D721Med (cell line): ENCODE measurements around the gene PCSK2.

ENCODE experiments used
- DNase-seq: peaks from one replicate; pipeline ENCODE4 v3.0.0; 2011; ENCODE audit warnings: low spot score; ENCODE audit not compliant: insufficient read length
- FAIRE-seq: peaks from 2 replicates; lab custom pipeline; 2011; peaks lifted over from hg19 to GRCh38; lab: Jason Lieb, UNC
- CTCF ChIP-seq: IDR thresholded peaks from 2 replicates; pipeline ENCODE4 v1.5.1; 2012; ENCODE audit warnings: mild to moderate bottlenecking, control low read depth; ENCODE audit not compliant: insufficient read depth; ENCODE audit errors: missing control alignments

The PCSK2 gene

DNA sequence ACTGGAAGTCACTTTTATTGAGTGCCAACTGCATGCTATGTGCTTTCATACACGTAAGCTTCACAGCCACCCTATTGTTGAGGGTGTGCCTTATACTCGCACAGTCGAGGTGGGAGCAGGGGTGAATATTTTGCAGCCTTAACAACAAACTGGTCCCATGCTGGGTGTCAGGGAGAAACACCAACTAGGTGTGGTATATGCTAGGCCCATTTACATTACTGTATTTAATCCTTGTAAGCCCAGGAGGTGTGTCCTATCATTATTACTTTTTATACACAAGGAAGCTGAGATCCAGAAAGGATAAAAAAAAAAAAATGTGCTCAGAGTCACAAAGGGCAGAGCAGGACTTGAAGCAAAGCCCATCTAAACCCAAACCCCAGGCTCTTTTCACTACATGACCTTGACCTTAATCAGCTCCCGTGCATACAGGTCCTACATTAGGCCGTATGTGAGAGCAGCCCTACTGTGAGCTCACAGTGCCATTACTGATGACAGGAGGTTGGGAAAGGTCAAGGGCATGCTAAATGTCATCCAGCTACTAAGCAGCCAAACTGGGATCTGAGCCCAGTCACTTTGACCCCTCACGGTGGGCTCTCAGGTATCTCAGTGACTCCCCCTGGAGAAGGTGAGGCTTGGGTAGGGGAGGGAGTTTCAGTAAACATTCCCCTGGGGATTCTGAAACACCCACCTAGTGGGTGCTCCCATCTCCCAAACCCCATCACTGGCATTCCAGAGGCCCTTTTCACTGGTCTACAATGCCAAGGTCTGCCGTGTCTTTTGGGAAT, 242.6 kb downstream of the PCSK2 start:
- no peak for FAIRE-seq
- TF ChIP-seq CTCF = no peak
- DNase-seq = no peak

DNA sequence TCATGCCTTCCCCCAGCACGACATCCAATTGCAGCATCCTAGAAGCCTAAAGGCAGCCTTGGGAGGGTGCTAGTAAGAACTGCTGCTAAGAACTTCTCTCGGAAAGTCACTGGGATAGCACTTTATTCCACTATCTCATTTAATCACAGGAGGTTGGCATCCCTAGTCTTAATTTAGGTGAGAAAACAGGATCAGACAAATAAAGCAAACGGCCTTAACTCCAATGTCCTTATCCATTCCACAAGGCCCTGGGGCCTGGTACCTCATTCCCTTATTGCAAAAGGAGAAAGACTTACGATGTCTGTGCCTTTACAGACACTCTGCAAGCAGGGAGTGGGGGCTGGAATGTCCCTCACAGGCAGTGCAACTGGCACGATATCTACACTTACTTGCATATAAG, 243.7 kb downstream of the PCSK2 start:
- no peak for FAIRE-seq
- TF ChIP-seq CTCF = no peak
- no peak for DNase-seq

DNA sequence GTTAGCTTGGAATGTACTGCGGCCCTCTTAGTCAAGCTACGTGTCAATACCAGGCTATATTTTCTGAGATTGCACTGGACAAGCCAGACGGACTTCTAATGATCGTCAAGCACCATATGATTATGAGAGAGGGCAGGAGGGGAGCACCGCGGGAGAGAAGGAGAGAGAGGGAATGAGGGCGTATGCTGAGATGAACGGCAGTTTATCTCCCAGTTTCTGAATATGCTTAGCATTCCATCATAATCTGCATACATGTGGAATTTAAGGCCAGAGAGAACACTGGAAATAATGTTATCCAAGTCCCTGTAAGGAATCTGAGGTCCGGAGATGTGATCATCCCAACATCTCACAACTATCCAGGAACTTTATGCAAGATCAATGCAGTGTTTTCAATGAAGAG, 244.1 kb downstream of the PCSK2 start:
- FAIRE-seq (no peak), DNase-seq (no peak)
- TF ChIP-seq CTCF = no peak

DNA sequence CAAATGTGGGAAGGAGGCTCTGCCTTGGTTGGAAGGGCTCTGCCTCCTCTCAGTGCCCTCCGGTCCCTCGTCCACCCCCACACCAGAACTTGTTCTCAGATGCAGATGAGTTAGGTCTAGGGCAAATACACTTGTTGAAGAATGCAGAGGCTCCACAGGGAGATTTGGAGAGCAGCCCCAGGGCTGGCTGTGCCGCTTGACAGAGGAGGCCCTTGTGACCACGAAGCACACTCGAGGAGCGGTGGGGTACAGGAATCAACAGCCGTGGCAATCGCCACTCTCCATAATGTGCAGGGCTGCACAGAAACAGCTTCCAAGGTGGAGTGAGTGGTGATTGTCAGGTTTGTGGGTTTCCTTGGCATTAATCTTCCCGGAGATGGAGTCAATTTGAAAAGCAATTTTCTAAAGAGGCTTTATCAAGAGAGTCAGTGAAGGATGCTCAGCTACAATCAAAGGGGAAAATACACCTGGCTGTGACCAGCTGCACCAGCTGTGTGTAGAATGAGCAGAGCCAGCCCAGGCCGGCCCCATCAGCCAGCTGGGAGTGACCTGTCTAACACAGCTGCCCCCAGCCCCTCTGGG, 244.9 kb downstream of the PCSK2 start:
- TF ChIP-seq CTCF = no peak
- DNase-seq = no peak
- no peak for FAIRE-seq

- no peak for TF ChIP-seq CTCF
- FAIRE-seq = no peak
- no peak for DNase-seq
These were observed 246.8 kb downstream of the PCSK2 start for GRCh38 chr20:17473659-17474058.

DNA sequence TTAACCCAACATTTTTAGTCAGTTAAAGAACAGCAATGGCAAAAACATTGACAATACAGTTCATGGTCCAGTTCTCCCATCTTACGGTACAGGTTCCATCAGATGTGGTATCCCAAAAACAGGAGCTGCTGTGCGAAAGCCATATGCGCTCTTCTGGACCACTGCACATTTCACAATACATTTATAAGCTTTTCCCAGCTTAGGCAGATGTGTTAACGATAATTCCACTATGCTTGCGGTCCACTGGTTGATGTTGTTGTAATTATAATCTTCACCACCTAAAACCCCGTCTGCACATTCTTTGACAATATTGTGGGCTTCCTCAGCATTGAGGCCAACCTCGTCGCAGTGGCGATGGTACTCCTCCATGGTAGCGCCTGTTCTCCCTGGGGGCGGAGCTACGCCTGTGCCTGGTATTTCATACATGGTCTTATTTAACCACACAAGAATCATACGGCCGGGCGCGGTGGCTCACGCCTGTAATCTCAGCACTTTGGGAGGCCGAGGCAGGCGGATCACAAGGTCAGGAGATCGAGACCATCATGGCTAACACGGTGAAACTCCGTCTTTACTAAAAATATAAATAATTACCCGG, 252.3 kb downstream of the PCSK2 start:
- DNase-seq = no peak
- no peak for FAIRE-seq

More for the DNA sequence above, 252.3 kb downstream of the PCSK2 start:
- no peak for TF ChIP-seq CTCF
